ENCODE measurements around the gene TAX1BP3. TPM values are rescaled to one million over a fixed set of nuclear protein-coding genes. Genes with fewer than 3 reads are reported as not detected.

TAX1BP3 gene
- polyA plus RNA-seq, 12 donors, result 33.5 to 68.4 (median 50.9) TPM; not detected in 1

DNA sequence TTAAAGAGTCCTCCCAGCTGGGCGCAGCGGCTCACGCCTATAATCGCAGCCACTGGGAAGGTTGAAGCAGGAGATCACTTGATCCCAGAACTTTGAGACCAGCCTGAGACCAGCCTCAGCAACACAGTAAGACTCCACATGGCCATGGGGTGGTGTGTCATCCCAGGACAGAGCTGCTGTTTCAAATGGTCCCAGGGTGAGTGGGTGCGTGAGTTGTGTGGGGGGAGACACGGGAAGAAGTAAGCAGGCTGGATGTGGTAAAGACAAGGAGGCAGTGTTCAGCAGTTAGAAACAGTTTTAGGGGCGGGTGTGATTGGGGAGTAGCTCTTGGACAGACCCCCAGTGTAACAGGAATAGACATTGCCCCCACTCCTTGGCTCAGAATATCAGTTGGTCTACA, 36.1 kb downstream of the TAX1BP3 start:
- no peak for DNase-seq

DNA sequence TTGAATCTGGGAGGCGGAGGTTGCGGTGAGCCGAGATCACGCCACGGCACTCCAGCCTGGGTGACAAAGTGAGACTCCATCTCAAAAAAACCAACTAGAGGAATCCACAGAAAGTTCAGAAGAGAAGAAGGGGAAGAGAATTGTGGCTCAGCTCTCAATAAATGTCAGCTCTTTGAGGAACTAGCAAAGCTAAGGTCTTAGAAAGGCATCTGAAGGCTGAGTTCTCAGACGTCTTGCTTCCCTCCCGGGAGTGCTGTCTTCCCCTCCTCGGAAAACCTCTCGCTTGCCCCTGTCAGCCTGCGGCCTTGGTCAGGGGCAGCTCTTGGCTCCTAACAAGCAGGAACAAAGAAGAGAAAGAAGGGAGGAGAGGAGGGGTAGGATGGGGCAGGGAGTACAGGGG, 37.6 kb downstream of the TAX1BP3 start:
- DNase-seq, result no peak

DNA sequence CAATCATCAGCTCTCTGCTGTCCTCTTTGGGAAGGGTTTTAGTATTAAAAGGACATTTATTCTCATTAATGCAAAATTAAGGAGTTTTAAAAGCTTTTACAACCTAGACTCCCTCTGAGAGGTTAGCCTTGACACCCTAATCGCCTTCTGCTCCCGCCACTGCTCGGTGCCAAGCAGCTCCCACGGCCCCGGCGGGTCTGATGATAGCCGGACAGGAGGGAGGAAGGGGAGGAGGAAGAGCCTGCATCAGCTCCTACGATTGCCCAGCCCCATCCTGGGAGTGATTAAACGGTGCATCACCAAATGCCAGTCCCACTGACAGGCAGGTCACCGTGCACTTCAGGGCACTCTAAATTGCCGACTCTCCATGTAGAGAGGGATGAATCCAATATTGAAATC, 40.6 kb downstream of the TAX1BP3 start:
- DNase-seq, result no peak

DNA sequence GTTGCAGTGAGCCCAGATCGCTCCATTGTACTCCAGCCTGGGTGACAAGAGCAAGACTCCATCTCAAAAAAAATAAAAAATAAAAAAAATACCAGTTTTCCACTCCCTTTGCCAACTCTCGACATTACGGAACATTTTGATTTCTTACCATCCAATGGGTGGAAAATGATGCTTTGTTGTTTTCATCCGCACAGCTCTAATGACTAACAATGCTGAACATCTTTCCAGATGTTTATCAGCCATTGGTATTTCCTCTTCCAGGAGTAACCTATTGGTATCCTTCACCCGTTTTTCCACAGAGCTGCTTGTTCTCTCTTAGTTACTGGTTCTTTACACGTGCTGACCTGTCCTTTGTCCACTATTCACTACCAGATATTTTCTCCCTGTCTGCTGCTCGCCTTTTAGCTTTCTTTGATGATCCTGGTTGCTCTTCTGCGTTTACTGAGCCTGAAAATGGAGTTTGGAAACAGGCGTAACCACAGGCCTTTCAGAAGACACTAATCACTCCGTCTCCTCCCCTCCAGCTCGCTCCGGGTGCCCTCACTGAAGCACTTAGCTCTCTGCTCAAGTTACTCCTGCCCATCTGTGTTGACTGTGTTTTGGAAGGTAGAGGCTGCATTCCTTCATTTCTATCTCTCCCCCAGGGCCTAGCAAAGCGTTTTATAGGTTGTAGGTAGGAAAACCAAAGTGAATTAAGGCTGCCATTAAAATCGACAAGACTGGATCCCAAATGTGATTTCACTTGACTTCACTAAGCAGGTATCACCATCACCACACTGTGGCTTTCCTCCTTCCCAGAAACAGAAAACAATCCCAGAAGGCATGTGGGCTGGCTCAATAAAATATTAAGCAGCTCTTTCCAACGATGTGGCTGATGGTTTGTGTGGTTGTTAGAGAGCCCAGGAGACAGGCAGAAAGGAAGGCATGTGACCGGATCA, 41.3 kb downstream of the TAX1BP3 start:
- DNase-seq, result no peak

DNA sequence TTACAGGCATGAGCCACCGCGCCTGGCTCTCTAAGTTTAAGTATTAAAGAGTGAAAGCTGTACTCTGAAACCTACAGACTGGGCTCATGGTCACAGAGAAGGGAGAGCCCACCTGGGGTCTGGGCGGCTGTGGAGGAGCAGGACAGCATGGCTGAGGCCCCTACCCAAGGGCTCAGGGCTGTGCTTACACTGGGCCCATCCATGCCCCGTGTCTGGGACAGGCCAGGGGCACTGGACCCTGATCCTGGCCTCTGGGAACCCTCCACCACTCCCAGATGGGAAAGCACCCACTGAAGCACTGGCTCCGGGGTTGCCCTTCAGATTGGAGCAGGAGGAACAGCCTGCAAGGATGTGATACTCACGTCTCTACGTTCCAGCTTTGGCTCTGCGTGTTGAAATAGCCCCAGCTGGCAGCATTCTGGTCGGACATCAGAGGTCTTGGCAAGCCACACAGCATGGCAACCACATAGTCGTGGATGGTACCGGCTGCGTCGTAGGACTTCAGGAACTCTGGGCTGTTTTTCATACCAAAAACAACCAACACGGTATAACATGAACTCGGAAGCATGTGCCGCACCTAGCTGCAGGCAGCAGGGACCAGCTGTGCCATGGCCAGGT, 45.3 kb downstream of the TAX1BP3 start:
- DNase-seq, result no peak

DNA sequence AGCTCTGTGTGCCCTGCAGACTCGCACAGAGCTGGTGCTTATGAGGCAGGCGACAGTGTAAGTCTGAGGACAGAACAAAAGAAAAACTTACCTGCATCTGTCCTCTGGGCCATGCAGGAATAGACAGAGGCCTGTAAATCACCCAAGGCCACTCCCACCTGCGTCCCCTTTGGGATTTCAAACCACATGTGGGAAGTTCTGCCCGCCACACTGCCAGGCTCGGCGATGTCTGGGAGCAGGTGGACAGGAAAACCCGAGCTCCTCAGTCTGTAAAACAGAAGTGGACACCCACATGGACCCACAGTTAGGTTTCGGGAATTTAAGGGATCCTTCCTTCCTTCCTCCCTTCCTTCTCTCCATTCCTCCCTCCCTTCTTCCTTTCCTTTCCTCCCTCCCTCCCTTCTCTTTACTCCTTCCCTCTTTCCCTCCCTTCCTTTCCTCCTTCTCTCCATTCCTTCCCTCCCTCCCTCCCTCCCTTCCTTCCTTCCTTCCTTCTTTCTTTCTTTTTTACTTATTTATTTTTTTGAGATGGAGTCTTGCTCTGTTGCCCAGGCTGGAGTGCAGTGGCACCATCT, 47.1 kb downstream of the TAX1BP3 start:
- no peak for DNase-seq

DNA sequence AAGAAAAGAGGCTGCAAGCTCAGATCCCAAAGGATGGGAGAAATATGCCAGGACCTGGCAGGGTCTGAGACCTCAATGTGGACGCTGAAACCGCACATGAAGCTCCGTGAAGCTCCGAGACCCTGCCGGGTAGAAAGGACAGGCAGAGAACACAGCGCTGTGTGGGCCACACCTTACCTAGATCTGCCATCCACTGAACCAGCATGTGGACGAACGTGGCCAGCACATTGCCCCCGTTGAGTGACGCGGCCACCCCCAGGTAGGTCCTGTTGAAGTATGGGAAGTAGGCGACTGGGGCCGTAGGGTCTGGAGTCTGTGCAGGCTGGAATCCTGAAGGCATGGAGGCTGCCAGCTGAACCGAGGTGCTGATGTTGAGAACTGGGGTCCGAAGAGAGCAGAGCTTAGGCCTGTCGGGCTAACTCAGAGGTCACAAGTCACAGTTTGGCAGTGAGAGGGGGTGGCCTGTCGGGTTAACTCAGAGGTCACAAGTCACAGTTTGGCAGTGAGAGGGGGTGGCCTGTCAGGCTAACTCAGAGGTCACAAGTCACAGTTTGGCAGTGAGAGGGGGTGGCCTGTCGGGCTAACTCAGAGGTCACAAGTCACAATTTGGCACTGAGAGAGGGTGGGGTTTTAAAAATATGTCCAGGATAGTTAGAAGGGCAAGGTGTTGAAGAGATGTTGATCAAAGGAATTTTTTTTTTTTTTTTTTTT, 53.1 kb downstream of the TAX1BP3 start:
- DNase-seq, result no peak

GRCh38 chr17:3613124-3613523, 55.3 kb downstream of the TAX1BP3 start:
- DNase-seq, result no peak

Other genes with a start within 250 kb of the TAX1BP3 start
- gene OR1E2, start 234.7 kb downstream of the TAX1BP3 start, polyA plus RNA-seq (ENCODE audit: insufficient read length in 12 of 12), result not detected
- gene SPATA22, start 196.8 kb downstream of the TAX1BP3 start, polyA plus RNA-seq (ENCODE audit: insufficient read length in 12 of 12), result 1 to 10 TPM in 1 of 12 donors, under 1 TPM in 7, not detected in 4; 0.13 to 1.9 (median 0.60) TPM
- 1 to 10 TPM in 11 of 12 donors, not detected in 1; 1.6 to 7.9 (median 4.4) TPM for gene ASPA, start 192.6 kb downstream of the TAX1BP3 start, polyA plus RNA-seq (ENCODE audit: insufficient read length in 12 of 12)
- gene TRPV3, start 110.8 kb downstream of the TAX1BP3 start, polyA plus RNA-seq (ENCODE audit: insufficient read length in 12 of 12), result 1 to 10 TPM in 9 of 12 donors, under 1 TPM in 2, not detected in 1; 0.92 to 5.7 (median 1.6) TPM
- gene TRPV1, start 59.2 kb downstream of the TAX1BP3 start, polyA plus RNA-seq (ENCODE audit: insufficient read length in 12 of 12), result 1 to 10 TPM in 11 of 12 donors, not detected in 1; 3.9 to 7.8 (median 5.3) TPM
- gene SHPK, start 32.3 kb downstream of the TAX1BP3 start, polyA plus RNA-seq (ENCODE audit: insufficient read length in 12 of 12), result 10 to 100 TPM in 1 of 12 donors, 1 to 10 TPM in 10, not detected in 1; 5.6 to 12.0 (median 6.7) TPM
- 10 to 100 TPM in 2 of 12 donors, 1 to 10 TPM in 9, not detected in 1; 6.9 to 15.0 (median 8.8) TPM for gene CTNS, start 31.8 kb downstream of the TAX1BP3 start, polyA plus RNA-seq (ENCODE audit: insufficient read length in 12 of 12)
- gene EMC6, start 234 bp upstream of the TAX1BP3 start, polyA plus RNA-seq (ENCODE audit: insufficient read length in 12 of 12), result 10 to 100 TPM in 11 of 12 donors, not detected in 1; 25.5 to 93.0 (median 30.8) TPM
- 10 to 100 TPM in 11 of 12 donors, not detected in 1; 11.5 to 51.0 (median 26.8) TPM for gene P2RX5, start 27.6 kb upstream of the TAX1BP3 start, polyA plus RNA-seq (ENCODE audit: insufficient read length in 12 of 12)
- 1 to 10 TPM in 11 of 12 donors, not detected in 1; 3.7 to 8.4 (median 5.9) TPM for gene HASPIN, start 55.3 kb upstream of the TAX1BP3 start, polyA plus RNA-seq (ENCODE audit: insufficient read length in 12 of 12)
- 10 to 100 TPM in 11 of 12 donors, not detected in 1; 14.2 to 38.6 (median 31.7) TPM for gene ITGAE, start 132.6 kb upstream of the TAX1BP3 start, polyA plus RNA-seq (ENCODE audit: insufficient read length in 12 of 12)
- 10 to 100 TPM in 11 of 12 donors, not detected in 1; 41.3 to 88.1 (median 62.2) TPM for gene NCBP3, start 177.7 kb upstream of the TAX1BP3 start, polyA plus RNA-seq (ENCODE audit: insufficient read length in 12 of 12)
- gene CAMKK1, start 224.5 kb upstream of the TAX1BP3 start, polyA plus RNA-seq (ENCODE audit: insufficient read length in 12 of 12), result 1 to 10 TPM in 11 of 12 donors, not detected in 1; 5.6 to 8.7 (median 7.4) TPM
- 10 to 100 TPM in 1 of 12 donors, 1 to 10 TPM in 10, not detected in 1; 1.7 to 28.8 (median 2.5) TPM for gene P2RX1, start 247.9 kb upstream of the TAX1BP3 start, polyA plus RNA-seq (ENCODE audit: insufficient read length in 12 of 12)